MCF 10A (cell line): ENCODE data around the gene HIGD1A. TPM values are rescaled to one million over a fixed set of nuclear protein-coding genes. Genes with fewer than 3 reads are reported as not detected.

Experiments used
- BruUV-seq: library from RNA; stranded (reverse); fragments of 400-500 nt; replicated peaks from 2 replicates; lab custom pipeline; 2021; lab: Mats Ljungman, UMichigan
- CTCF ChIA-PET: fragments of 300-600 bp; sonication (Branson Sonifier 250); formaldehyde crosslinking; extraction: SDS; loops from one replicate; lab custom pipeline; 2021; ENCODE audit warnings: antibody characterized with exemption, inconsistent platforms; lab: Yijun Ruan, JAX
- POLR2A ChIA-PET: fragments of 300-600, 350-650 bp; sonication (Branson Sonifier 250); formaldehyde crosslinking; extraction: SDS; loops from one replicate; lab custom pipeline; 2020; ENCODE audit warnings: antibody characterized with exemption, inconsistent platforms; lab: Yijun Ruan, JAX
- DNase-seq: peaks from one replicate; pipeline ENCODE4 v3.0.0-alpha.2; 2018; ENCODE audit not compliant: unreplicated experiment
- H3K27ac Mint-ChIP-seq: one replicate; pipeline ENCODE4 v1.8.0; 2022; ENCODE audit warnings: mild to moderate bottlenecking, low read depth, mixed read lengths; ENCODE audit not compliant: unreplicated experiment
- H3K27me3 Mint-ChIP-seq: one replicate; pipeline ENCODE4 v1.8.0; 2022; ENCODE audit warnings: mixed read lengths; ENCODE audit not compliant: insufficient read depth, unreplicated experiment
- H3K36me3 Mint-ChIP-seq: one replicate; pipeline ENCODE4 v1.8.0; 2022; ENCODE audit warnings: mild to moderate bottlenecking, moderate library complexity, mixed read lengths; ENCODE audit not compliant: insufficient read depth, unreplicated experiment
- H3K4me1 Mint-ChIP-seq: one replicate; pipeline ENCODE4 v1.8.0; 2022; ENCODE audit warnings: mixed read lengths; ENCODE audit not compliant: insufficient read depth, unreplicated experiment
- H3K4me3 Mint-ChIP-seq: one replicate; pipeline ENCODE4 v1.8.0; 2022; ENCODE audit warnings: mild to moderate bottlenecking, moderate library complexity, mixed read lengths; ENCODE audit not compliant: unreplicated experiment
- H3K9me3 Mint-ChIP-seq: one replicate; pipeline ENCODE4 v1.8.0; 2022; ENCODE audit warnings: mixed read lengths; ENCODE audit not compliant: unreplicated experiment
- intact Hi-C: fragments of 100-400 bp; cut with micrococcal nuclease; formaldehyde crosslinking; loops from 2 replicates; pipeline ENCODE4 v1.14.1; 2022
- total RNA-seq: library from RNA; stranded (reverse); gene quantifications from 2 replicates; pipeline ENCODE4 v1.2.3, GENCODE V29; 2022
- TF ChIP-seq, protein P1 (sequence below): fragments of 200-600 bp; IDR thresholded peaks from one replicate; pipeline ENCODE4 v1.8.0; 2022; ENCODE audit warnings: antibody characterized with exemption, mild to moderate bottlenecking; ENCODE audit not compliant: unreplicated experiment

The HIGD1A gene
- total RNA-seq, 1 experiment from 2014 or later: 140 TPM

DNA sequence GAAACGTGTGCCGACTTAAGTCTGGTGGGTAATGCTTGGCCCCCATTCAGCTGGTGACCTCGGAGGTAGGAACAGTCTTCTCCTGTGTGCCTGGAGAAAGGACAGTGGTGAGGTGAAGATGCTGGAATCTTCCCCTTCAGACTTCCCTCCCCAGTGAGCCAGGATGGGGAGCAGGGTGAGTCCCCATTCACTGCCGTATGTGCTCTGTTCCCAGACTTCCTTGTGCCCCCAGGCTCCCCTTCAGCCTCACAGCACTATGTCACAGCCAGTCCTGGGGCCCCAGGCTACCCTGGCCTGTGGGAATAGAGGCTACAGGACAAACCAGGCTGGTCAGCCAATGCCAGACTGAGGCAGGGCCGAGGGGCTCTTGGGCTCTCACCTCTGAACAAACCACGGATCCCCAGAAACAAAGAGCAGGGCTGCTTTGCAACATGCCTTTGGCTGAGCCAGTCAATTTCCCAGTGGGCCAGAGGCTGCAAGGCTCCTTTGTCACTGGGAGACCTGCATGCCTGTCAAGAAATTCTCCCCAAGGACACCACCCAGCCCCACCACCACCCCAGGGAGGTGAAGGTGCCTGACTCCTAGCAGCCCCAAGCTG, 69.9 kb downstream of the HIGD1A start:
- CTCF ChIA-PET: interaction anchor here (1.0 to 2.0 kb wide), 2 partner anchors 10 to 14 kb away, joined by 4 to 8 read pairs; no protein-coding TSS in a partner anchor
- intact Hi-C loops: no loop called here

DNA sequence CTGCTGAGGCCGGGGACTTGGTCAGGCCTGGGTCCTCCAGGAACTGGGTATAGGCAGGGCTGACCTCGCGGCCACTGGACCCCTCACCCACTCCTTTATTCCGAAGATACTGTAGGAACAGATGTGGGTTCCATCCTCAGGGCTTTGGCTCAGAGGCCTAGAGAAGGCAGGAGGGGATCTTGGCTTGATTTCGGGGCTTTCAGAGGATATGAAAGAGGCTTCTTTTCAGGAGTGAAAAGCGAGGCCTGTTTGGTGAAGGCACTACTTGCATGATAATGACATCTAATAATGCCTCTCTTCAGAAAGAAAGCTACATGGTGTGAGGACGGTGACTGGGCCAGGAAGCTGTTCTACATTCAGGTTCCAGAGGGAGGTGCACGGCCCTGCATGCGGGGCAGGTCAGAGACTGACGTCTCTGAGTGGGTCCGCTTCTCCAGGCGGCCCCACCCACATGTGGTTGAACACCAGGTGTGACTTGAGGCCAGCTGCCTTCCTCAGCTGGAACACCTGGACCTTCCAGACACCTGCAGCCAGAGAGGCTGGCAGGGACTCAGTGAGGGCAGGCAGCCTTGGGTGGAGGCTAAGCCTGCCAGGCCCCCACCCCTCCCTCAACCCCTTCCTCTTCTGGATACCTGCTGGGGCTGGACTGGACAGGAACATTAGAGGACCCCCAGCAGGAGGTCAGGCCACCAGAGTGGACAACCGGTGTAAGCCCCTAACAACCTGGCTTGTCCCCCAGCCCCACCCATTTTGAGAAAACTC, 70.6 kb downstream of the HIGD1A start:
- CTCF ChIA-PET: no interaction called here
- TF ChIP-seq, protein P1, sequence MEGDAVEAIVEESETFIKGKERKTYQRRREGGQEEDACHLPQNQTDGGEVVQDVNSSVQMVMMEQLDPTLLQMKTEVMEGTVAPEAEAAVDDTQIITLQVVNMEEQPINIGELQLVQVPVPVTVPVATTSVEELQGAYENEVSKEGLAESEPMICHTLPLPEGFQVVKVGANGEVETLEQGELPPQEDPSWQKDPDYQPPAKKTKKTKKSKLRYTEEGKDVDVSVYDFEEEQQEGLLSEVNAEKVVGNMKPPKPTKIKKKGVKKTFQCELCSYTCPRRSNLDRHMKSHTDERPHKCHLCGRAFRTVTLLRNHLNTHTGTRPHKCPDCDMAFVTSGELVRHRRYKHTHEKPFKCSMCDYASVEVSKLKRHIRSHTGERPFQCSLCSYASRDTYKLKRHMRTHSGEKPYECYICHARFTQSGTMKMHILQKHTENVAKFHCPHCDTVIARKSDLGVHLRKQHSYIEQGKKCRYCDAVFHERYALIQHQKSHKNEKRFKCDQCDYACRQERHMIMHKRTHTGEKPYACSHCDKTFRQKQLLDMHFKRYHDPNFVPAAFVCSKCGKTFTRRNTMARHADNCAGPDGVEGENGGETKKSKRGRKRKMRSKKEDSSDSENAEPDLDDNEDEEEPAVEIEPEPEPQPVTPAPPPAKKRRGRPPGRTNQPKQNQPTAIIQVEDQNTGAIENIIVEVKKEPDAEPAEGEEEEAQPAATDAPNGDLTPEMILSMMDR: no peak
- POLR2A ChIA-PET: interaction anchor here (1.0 kb wide), 1 partner anchor 12 kb away, joined by 3 read pairs; no protein-coding TSS in a partner anchor
- Mint-ChIP-seq H3K9me3 (no peaks in the 10 kb centered on the region), H3K4me1 (no peaks in the 10 kb centered on the region), H3K36me3 (no peaks in the 10 kb centered on the region), H3K27me3 (no peaks in the 10 kb centered on the region), H3K27ac (no peak overlapping the region), H3K4me3 (no peak overlapping the region)
- intact Hi-C loops: no loop called here
- DNase-seq: no peak
- no TSS peak for BruUV-seq

More for the DNA sequence above, 69.9 kb downstream of the HIGD1A start:
- H3K27ac Mint-ChIP-seq: no peak overlapping the region
- H3K4me3 Mint-ChIP-seq: no peak overlapping the region
- no peaks in the 10 kb centered on the region for H3K27me3 Mint-ChIP-seq
- H3K4me1 Mint-ChIP-seq: no peaks in the 10 kb centered on the region
- TF ChIP-seq, protein P1: no peak
- POLR2A ChIA-PET: no interaction called here
- no peaks in the 10 kb centered on the region for H3K36me3 Mint-ChIP-seq
- no TSS peak for BruUV-seq
- H3K9me3 Mint-ChIP-seq: no peaks in the 10 kb centered on the region
- DNase-seq: no peak

Other genes with a start within 250 kb of the HIGD1A start
- 52.1 and 55.7 TPM in 2 replicates for gene SEC22C, start 222.5 kb downstream of the HIGD1A start, total RNA-seq
- 22.1 and 26.2 TPM in 2 replicates for gene SS18L2, start 213.6 kb downstream of the HIGD1A start, total RNA-seq
- 63.4 and 63.5 TPM in 2 replicates for gene NKTR, start 203.8 kb downstream of the HIGD1A start, total RNA-seq
- 10.9 and 12.4 TPM in 2 replicates for gene ZBTB47, start 150.8 kb downstream of the HIGD1A start, total RNA-seq
- not detected in 2 replicates for gene KLHL40, start 119.0 kb downstream of the HIGD1A start, total RNA-seq
- not detected in 2 replicates for gene HHATL, start 101.7 kb downstream of the HIGD1A start, total RNA-seq
- 1.1 and 1.3 TPM in 2 replicates for gene CCDC13, start 31.2 kb downstream of the HIGD1A start, total RNA-seq
- gene ACKR2, start 5.0 kb upstream of the HIGD1A start, total RNA-seq: 0.42 and 0.61 TPM in 2 replicates
- not detected in 2 replicates for gene CYP8B1, start 71.4 kb upstream of the HIGD1A start, total RNA-seq
- not detected in 2 replicates for gene ZNF662, start 101.7 kb upstream of the HIGD1A start, total RNA-seq
- gene GASK1A, start 174.8 kb upstream of the HIGD1A start, total RNA-seq: not detected in 2 replicates